GM13977 (cell line): Measurements from ENCODE around the gene PSMB7.

Source experiments
- DNase-seq: peaks from one replicate; pipeline ENCODE4 v3.0.0; 2012; ENCODE audit warnings: low spot score
- in situ Hi-C: fragments of 300-500 bp; cut with MboI; formaldehyde crosslinking; loops from one replicate; pipeline ENCODE4 v1.12.0; 2022; ENCODE audit warnings: low sequenced_read_pairs, low pct_unique_long_range_greater_than_20kb, mixed read lengths, inconsistent platforms; ENCODE audit not compliant: unreplicated experiment
- TF ChIP-seq, protein P1 (sequence below): IDR thresholded peaks from 2 replicates; pipeline ENCODE4 v1.5.1; 2012; ENCODE audit warnings: mild to moderate bottlenecking, control low read depth; ENCODE audit not compliant: insufficient read depth; ENCODE audit errors: extremely low read depth, missing control alignments

PSMB7 gene

DNA sequence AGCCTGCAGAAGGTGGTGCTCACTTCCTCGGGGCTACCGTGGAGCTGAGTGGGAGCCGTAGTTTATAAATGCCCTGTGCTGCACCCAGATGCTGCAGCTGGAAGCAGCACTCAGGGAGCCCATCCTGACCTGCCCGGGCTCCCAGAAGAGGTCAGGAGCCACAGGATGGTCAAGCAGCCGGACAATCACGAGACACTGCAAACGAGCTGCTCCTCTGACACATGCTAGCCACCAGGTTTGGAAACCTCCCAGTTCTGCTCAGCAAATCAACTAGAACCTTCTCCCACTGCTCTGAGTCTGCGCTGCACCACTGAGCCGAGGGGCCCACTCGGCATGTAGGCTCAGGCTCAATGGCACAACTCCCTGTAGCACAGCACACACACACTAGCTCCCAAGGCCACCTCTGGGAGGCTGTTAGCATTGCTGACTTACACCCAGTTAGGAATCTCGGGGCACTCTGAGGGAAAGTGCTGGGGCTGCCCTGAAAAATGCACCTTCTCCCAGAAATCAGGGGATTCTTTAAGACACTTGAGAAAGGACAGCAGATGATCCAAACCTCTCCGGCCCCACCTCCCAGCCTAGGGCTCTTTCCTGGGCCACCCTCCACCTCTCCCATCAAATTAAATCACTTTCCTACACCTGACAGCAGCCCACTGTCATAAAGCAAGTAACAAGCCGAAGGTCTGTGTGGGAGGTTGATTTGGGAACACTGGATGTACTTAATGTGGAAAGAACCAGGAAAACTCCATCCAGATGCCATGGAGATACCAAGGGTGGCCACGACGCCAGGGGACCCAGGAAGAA lies 59.1 kb downstream of the PSMB7 start:
- DNase-seq, result no peak
- in situ Hi-C loops, result no loop called here
- TF ChIP-seq, protein P1, sequence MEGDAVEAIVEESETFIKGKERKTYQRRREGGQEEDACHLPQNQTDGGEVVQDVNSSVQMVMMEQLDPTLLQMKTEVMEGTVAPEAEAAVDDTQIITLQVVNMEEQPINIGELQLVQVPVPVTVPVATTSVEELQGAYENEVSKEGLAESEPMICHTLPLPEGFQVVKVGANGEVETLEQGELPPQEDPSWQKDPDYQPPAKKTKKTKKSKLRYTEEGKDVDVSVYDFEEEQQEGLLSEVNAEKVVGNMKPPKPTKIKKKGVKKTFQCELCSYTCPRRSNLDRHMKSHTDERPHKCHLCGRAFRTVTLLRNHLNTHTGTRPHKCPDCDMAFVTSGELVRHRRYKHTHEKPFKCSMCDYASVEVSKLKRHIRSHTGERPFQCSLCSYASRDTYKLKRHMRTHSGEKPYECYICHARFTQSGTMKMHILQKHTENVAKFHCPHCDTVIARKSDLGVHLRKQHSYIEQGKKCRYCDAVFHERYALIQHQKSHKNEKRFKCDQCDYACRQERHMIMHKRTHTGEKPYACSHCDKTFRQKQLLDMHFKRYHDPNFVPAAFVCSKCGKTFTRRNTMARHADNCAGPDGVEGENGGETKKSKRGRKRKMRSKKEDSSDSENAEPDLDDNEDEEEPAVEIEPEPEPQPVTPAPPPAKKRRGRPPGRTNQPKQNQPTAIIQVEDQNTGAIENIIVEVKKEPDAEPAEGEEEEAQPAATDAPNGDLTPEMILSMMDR, result no peak

DNA sequence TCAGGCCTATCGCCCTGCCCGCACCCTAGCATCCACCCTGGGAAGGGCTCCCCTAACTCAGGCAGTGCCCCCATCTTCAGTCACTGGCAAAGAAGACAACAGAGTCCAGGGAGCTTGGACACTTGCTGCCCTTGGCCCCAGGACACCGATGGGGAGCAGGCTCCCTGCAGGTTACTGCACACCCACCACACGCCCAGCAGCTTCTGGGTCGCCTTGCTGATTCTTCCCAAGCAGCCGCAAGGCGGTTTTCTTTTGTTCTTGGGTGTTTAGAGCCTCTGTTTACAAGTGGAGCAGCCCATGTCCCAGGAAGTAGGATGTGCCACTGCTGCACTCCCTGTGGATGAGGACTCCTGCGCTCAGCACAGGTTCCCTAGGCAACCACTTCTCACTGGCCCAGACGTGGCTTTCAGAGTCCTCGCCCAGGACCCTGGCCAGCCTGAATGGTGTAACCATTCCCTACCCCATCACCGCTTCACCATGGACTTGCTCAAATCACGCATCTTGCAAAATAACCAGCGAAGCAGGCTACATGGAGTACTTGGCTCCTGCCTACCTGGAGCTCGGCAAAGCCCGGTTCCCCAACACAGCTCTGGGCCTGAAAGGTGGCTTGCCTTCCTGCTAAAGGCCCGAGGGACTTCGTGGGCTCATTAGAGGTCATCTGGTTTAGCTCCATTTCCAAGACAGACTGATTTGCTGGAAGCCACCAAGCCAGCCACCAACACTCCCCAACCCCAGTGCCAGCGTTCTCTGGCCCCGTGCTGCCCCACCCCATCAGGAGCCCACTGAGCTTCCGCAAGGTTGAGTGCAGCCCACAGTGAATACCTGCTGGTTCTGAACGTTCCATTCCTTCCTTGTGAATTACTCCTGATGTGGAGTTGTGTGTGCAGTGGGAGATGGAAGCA lies 60.0 kb downstream of the PSMB7 start:
- in situ Hi-C loops, result no loop called here
- TF ChIP-seq, protein P1, result no peak

DNA sequence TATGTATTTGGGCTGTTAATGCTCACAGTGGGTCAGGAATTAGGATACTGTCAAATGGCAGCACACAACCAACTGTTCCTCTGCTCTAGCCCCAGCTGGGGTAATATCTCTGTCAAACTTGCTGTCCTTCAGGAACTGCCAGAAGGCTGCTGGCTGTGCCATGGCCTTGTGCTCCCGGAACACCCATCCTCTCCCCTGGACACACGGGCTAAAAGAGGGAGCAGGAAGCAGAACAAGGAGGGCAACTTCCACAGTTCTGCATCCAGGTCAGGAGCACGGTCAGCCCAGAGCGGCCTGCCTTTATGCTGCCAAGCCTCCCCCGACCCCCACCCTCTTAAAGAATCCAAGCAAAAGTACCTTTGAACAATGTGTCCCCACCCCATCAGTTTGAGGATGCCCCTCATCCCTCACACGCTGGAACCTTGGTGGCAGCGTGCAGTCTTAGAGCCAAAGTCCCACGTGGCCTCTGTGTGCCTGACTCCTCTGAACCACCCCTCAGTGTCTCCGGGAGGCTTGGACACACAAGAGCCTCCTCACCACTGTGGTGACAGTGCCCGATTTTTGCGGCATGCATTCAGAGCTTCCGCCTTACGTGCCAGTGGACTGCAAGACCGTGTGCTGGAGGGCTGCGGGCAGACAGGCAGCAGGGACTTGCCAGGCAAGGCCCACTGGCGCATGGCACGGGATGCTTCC lies 60.8 kb downstream of the PSMB7 start:
- DNase-seq, result no peak
- in situ Hi-C loops, result no loop called here
- TF ChIP-seq, protein P1, result no peak

More for the DNA sequence above, 60.0 kb downstream of the PSMB7 start:
- no peak for DNase-seq

DNA sequence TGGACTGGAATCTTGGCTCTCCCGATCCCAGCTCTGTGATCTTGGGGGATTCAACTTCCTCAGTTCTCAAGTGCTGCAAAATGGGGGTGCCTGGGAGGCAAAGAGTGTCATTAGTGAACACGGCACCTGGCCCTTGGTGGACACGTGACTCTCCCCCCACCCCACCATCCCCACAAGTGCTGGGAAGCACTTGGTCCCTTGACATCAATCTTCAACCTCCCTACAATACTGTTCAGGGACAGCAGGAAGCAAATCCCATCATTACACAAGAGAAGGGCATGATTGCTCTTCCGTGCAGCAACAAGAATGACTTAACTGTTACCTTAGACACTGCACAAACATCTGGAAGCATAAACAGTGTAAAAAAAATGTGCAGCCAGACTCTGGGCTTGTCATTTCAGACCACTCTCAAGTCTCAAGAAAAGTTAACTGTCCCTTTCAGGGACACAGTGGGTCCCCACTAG lies 61.4 kb downstream of the PSMB7 start:
- DNase-seq, result no peak
- TF ChIP-seq, protein P1, result no peak
- in situ Hi-C loops, result no loop called here

DNA sequence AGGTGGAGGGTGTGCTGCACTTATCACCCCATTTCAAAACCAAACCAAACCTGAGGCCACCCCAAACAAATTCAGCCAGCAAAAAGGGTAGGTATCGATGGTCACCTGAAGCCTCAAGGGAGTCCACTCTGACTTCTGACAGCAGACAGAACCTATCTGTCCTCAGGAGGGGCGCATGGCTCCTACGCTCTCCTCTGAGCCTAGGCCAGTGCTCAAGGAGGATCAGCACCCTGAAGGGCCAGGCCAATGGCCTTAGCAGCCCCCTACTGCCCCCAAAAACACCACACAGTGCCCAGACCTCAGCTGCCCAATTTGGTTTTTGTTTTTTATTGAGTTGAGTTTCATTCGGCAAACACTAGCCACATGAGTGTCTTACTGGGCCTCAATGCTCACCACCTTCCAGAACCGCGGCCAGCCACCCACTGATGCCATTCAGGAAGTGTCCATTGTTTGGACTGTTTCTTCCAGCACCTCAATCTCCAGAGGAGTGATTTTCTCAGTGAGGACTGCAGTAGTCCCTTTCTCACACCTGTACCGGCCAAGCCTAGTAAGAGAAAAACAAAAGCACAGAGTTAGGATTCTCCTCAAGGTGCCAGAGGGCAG lies 62.0 kb downstream of the PSMB7 start:
- TF ChIP-seq, protein P1, result no peak
- in situ Hi-C loops, result no loop called here
- DNase-seq, result no peak

GRCh38 chr9:124352616-124353015 lies 62.6 kb downstream of the PSMB7 start:
- peak; percentile 12 for DNase-seq
- in situ Hi-C loops, result no loop called here
- TF ChIP-seq, protein P1, result no peak
